A549 (cell line): ENCODE measurements around the gene DNAJC16. TPM values are rescaled to one million over a fixed set of nuclear protein-coding genes. Genes with fewer than 3 reads are reported as not detected.

Experiments used
- ATAC-seq, 2 experiments: fragments of 200-7000 bp in 1 of 2; fragments of >200 bp in 1 of 2; cut with Nextera tagmentation in 1 of 2; cut with Tn5 transposase in 1 of 2; 3 replicates each; pipeline versions ENCODE4 v1.8.0 to v1.9.1; 2018 to 2020; ENCODE audit warnings: mild to moderate bottlenecking in 1 of 2, moderate library complexity in 1 of 2
- CTCF ChIA-PET: fragments of 300-600 bp; sonication (Branson Sonifier 250); formaldehyde crosslinking; extraction: SDS; loops from one replicate; lab custom pipeline; 2021; ENCODE audit warnings: antibody characterized with exemption, inconsistent platforms; lab: Yijun Ruan, JAX
- POLR2A ChIA-PET: fragments of 350-600 bp; formaldehyde crosslinking; extraction: SDS; loops from one replicate; lab custom pipeline; 2021; ENCODE audit warnings: antibody characterized with exemption, inconsistent platforms; lab: Yijun Ruan, JAX
- DNase-seq, 2 experiments: peaks; one replicate each; pipeline versions ENCODE4 v3.0.0 to v3.0.0-alpha.2; 2011 to 2016; ENCODE audit warnings: low read depth in 1 of 2, low spot score in 1 of 2
- FAIRE-seq: peaks from 2 replicates; lab custom pipeline; 2011; peaks lifted over from hg19 to GRCh38; lab: Jason Lieb, UNC
- H3K27ac ChIP-seq, 2 experiments: fragments of >200 bp; sonication (Bioruptor Twin); formaldehyde crosslinking; 3 replicates each; pipeline ENCODE4 v1.5.1; 2016 to 2017
- H3K4me1 ChIP-seq: fragments of >200 bp; sonication (Bioruptor Twin); formaldehyde crosslinking; 3 replicates; pipeline ENCODE4 v1.6.1; 2016
- H3K4me2 ChIP-seq: fragments of >200 bp; sonication (Bioruptor Twin); formaldehyde crosslinking; 3 replicates; pipeline ENCODE4 v1.6.1; 2016
- H3K4me3 ChIP-seq: fragments of >200 bp; sonication (Bioruptor Twin); formaldehyde crosslinking; 3 replicates; pipeline ENCODE4 v1.5.1; 2016
- H3K9me3 ChIP-seq: fragments of >200 bp; sonication (Bioruptor Twin); formaldehyde crosslinking; 3 replicates; pipeline ENCODE4 v1.6.1; 2016
- BHLHE40 ChIP-seq: IDR thresholded peaks from 2 replicates; pipeline ENCODE4 v1.6.1; 2012; ENCODE audit warnings: low read depth, low read length, inconsistent platforms
- CBX2 ChIP-seq: fragments of 200-600 bp; sonication (generic); IDR thresholded peaks from 2 replicates; pipeline ENCODE4 v1.6.1; 2016; ENCODE audit warnings: low read depth, mild to moderate bottlenecking, borderline replicate concordance
- CHD4 ChIP-seq: fragments of 200-600 bp; sonication (generic); IDR thresholded peaks from 2 replicates; pipeline ENCODE4 v1.6.1; 2016; ENCODE audit warnings: antibody characterized with exemption, mild to moderate bottlenecking, borderline replicate concordance
- HOXB13 ChIP-seq: fragments of 250-450 bp; sonication (Bioruptor Pico); IDR thresholded peaks from 2 replicates; pipeline ENCODE4 v1.5.0; 2020; ENCODE audit warnings: low read depth, mild to moderate bottlenecking, moderate library complexity
- HOXB5 ChIP-seq: fragments of 250-450 bp; sonication (Bioruptor Pico); IDR thresholded peaks from 2 replicates; pipeline ENCODE4 v1.5.0; 2020; ENCODE audit warnings: mild to moderate bottlenecking, moderate library complexity
- JUN ChIP-seq, 2 experiments: fragments of >200 bp; sonication (Bioruptor Twin); formaldehyde crosslinking; IDR thresholded peaks; 2 replicates in 1 of 2; 3 replicates in 1 of 2; pipeline ENCODE4 v1.6.1; 2016 to 2017
- KDM5A ChIP-seq: fragments of 200-600 bp; sonication (generic); IDR thresholded peaks from 2 replicates; pipeline ENCODE4 v1.6.1; 2016; ENCODE audit warnings: antibody characterized with exemption, mild to moderate bottlenecking
- PHF8 ChIP-seq: fragments of 200-600 bp; sonication (generic); IDR thresholded peaks from 2 replicates; pipeline ENCODE4 v1.6.1; 2016; ENCODE audit warnings: low read depth, mild to moderate bottlenecking, antibody characterized with exemption, moderate library complexity, borderline replicate concordance
- POLR2A ChIP-seq: IDR thresholded peaks from 2 replicates; pipeline ENCODE4 v1.6.1; 2012; ENCODE audit warnings: mild to moderate bottlenecking, low read length
- RARB ChIP-seq: fragments of 250-450 bp; sonication (Bioruptor Pico); IDR thresholded peaks from 2 replicates; pipeline ENCODE4 v1.8.0; 2021; ENCODE audit warnings: mild to moderate bottlenecking, moderate library complexity
- RFX5 ChIP-seq: fragments of 450-650 bp; IDR thresholded peaks from 2 replicates; pipeline ENCODE4 v1.7.1; 2014; ENCODE audit warnings: antibody characterized with exemption, mild to moderate bottlenecking, moderate library complexity
- RNF2 ChIP-seq: fragments of 200-600 bp; sonication (generic); IDR thresholded peaks from 2 replicates; pipeline ENCODE4 v1.6.1; 2016; ENCODE audit warnings: low read depth, mild to moderate bottlenecking, antibody characterized with exemption, moderate library complexity, borderline replicate concordance
- TFCP2L1 ChIP-seq: fragments of 250-450 bp; sonication (Bioruptor Pico); IDR thresholded peaks from 2 replicates; pipeline ENCODE4 v1.5.0; 2021; ENCODE audit warnings: mild to moderate bottlenecking
- TP53 ChIP-seq: fragments of 250-450 bp; sonication (Bioruptor Pico); IDR thresholded peaks from 2 replicates; pipeline ENCODE4 v1.5.0; 2021; ENCODE audit warnings: mild to moderate bottlenecking, moderate library complexity
- WGBS: methylation state at CpG from one replicate; pipeline ENCODE4 v1.1.6; 2017; ENCODE audit errors: missing lambda C conversion rate; 5-methylcytosine and 5-hydroxymethylcytosine counted together
- polyA minus RNA-seq: library from RNA; depleted of rRNA, polyadenylated mRNA; stranded (reverse); fragments of >200 nt; gene quantifications from 2 replicates; pipeline ENCODE4 v1.2.3, GENCODE V29; 2011; rRNA and poly(A)+ RNA removed
- polyA plus RNA-seq, 4 experiments: library from polyadenylated mRNA; depleted of rRNA in 3 of 4; stranded (reverse); fragments of >200 nt; fragmentation: RNase III in 1 of 4; extraction: RNeasy Plus Mini Kit Qiagen cat#74134 plus additional on column Dnase treatment in 1 of 4; gene quantifications; 2 replicates in 3 of 4; 3 replicates in 1 of 4; pipeline ENCODE4 v1.2.3, GENCODE V29; 2011 to 2017
- TF ChIP-seq, protein P1 (sequence below): IDR thresholded peaks from 2 replicates; pipeline ENCODE4 v1.6.1; 2012
- TF ChIP-seq, protein P2 (sequence below): fragments of >200 bp; sonication (Bioruptor Twin); formaldehyde crosslinking; IDR thresholded peaks from 3 replicates; pipeline ENCODE4 v1.6.1; 2016
- TF ChIP-seq, protein P3 (sequence below): fragments of >200 bp; sonication (Bioruptor Twin); formaldehyde crosslinking; IDR thresholded peaks from 3 replicates; pipeline ENCODE4 v1.5.1; 2016
- TF ChIP-seq, protein P4 (sequence below): fragments of 450-650 bp; IDR thresholded peaks from 2 replicates; pipeline ENCODE4 v1.6.1; 2014; ENCODE audit warnings: antibody characterized with exemption
- TF ChIP-seq, protein P5 (sequence below): fragments of 250-450 bp; sonication (Bioruptor Pico); IDR thresholded peaks from 2 replicates; pipeline ENCODE4 v1.5.0; 2021; ENCODE audit warnings: mild to moderate bottlenecking, moderate library complexity, borderline replicate concordance

The DNAJC16 gene
- 12.5 and 15.3 TPM in 2 replicates for polyA plus RNA-seq (2011; rRNA removed)
- polyA plus RNA-seq (2012; cell fraction: cytosol; rRNA removed), result 3.0 and 3.4 TPM in 2 replicates
- polyA plus RNA-seq (2012; cell fraction: nucleus; rRNA removed), result 3.2 and 3.6 TPM in 2 replicates
- 4.6 to 5.5 TPM (median 4.9 TPM) in 3 replicates for polyA plus RNA-seq (2017; fragmentation: RNase III; extraction: RNeasy Plus Mini Kit Qiagen cat#74134 plus additional on column Dnase treatment)
- polyA minus RNA-seq, result 16.2 and 22.3 TPM in 2 replicates

DNA sequence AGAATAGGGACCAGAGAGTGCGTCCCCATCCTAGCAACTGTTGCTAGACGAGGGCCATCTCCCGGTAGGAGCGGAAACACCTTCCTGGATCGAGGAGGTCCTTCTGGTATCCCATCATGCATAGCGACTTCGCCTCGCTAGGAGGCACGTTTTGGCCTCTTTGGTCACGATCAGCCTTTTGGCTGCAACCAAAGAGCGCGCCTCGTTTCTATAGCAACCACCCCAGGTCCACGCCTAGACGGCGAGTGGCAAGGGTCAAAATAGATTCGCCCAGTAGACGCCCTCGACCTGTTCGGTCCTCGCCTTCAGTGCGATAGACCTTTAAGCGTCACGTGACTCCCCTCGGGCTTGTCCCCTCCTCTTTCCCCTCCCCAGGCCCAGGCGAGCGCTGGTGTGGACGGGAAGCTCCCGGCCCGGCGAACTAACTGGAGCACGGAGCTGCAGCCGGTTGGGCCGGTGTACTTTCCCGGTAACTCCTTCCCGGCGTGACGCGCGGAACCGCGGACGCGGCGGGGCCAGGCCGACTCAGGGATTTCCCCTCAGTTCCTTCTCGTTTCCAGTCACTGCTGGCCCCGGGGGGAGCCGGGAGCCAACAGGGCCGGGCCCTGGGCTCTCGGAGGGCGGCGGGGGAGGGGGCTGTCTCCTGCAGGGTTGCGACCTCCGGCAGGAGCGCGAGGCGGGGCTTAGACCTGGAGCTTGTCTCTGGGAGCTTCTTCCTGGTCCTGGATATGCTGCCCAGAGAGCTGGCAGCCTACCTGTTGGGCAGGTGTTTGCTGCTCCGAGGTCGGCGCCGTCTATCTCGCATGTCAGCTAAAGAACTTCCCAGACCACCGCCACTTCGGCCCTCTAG lies at the start of gene DNAJC16:
TSS of gene DNAJC16 (plus strand) at position 359 of the 850 bp plus-strand sequence. CDS start 2,258 bp downstream, outside the sequence.
- peak; percentile 68 for FAIRE-seq
- CTCF ChIA-PET, result interaction anchor here (0.6 kb wide), 2 partner anchors 176 to 288 kb away, joined by 3 read pairs; no protein-coding TSS in a partner anchor
- 2% methylated on average over 22 of the region's 65 CpGs for WGBS
- Histone ChIP-seq H3K4me1 (peaks cover 14% of the 10 kb centered on the region; the same call in 2 of the 3 replicates), H3K4me2 (peak within 1 kb of the TSS; percentile 96), H3K27ac (peak within 1 kb of the TSS; percentile 94 to 95), H3K9me3 (no peaks in the 10 kb centered on the region), H3K4me3 (peak within 1 kb of the TSS; percentile 92)
- peak; percentile 71 to 86 for ATAC-seq
- POLR2A ChIA-PET, result no interaction called here
- peak; percentile 88 to 100 for DNase-seq
- TF ChIP-seq, protein P1, sequence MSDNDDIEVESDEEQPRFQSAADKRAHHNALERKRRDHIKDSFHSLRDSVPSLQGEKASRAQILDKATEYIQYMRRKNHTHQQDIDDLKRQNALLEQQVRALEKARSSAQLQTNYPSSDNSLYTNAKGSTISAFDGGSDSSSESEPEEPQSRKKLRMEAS, result peak; percentile 82
- peak; percentile 72 for TF ChIP-seq POLR2A
- no peak for TF ChIP-seq RNF2
- TF ChIP-seq PHF8, result peak; percentile 66
- TF ChIP-seq TFCP2L1, result no peak
- TF ChIP-seq BHLHE40, result peak; percentile 95
- TF ChIP-seq CBX2, result no peak
- TF ChIP-seq HOXB5, result no peak
- no peak for TF ChIP-seq CHD4
- no peak for TF ChIP-seq HOXB13 (CRISPR knock-in tag)
- TF ChIP-seq, protein P2, sequence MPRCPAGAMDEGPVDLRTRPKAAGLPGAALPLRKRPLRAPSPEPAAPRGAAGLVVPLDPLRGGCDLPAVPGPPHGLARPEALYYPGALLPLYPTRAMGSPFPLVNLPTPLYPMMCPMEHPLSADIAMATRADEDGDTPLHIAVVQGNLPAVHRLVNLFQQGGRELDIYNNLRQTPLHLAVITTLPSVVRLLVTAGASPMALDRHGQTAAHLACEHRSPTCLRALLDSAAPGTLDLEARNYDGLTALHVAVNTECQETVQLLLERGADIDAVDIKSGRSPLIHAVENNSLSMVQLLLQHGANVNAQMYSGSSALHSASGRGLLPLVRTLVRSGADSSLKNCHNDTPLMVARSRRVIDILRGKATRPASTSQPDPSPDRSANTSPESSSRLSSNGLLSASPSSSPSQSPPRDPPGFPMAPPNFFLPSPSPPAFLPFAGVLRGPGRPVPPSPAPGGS, result 0 out of 3 replicates have a peak, but pooled peaks have one; percentile 22
- no peak for TF ChIP-seq RARB (CRISPR knock-in tag)
- no peak for TF ChIP-seq KDM5A
- TF ChIP-seq, protein P3, sequence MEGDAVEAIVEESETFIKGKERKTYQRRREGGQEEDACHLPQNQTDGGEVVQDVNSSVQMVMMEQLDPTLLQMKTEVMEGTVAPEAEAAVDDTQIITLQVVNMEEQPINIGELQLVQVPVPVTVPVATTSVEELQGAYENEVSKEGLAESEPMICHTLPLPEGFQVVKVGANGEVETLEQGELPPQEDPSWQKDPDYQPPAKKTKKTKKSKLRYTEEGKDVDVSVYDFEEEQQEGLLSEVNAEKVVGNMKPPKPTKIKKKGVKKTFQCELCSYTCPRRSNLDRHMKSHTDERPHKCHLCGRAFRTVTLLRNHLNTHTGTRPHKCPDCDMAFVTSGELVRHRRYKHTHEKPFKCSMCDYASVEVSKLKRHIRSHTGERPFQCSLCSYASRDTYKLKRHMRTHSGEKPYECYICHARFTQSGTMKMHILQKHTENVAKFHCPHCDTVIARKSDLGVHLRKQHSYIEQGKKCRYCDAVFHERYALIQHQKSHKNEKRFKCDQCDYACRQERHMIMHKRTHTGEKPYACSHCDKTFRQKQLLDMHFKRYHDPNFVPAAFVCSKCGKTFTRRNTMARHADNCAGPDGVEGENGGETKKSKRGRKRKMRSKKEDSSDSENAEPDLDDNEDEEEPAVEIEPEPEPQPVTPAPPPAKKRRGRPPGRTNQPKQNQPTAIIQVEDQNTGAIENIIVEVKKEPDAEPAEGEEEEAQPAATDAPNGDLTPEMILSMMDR, result no peak
- TF ChIP-seq, protein P4, sequence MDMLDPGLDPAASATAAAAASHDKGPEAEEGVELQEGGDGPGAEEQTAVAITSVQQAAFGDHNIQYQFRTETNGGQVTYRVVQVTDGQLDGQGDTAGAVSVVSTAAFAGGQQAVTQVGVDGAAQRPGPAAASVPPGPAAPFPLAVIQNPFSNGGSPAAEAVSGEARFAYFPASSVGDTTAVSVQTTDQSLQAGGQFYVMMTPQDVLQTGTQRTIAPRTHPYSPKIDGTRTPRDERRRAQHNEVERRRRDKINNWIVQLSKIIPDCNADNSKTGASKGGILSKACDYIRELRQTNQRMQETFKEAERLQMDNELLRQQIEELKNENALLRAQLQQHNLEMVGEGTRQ, result peak; percentile 97
- TF ChIP-seq JUN (IDR thresholded peaks at IDR 0.05), result peak in 1 of 2 experiments; percentile 78; a peak in 4 of 5 replicates
- TF ChIP-seq RFX5, result 0 out of 2 replicates have a peak, but pooled peaks have one; percentile 48
- TF ChIP-seq, all 56 proteins: peak for 8

DNA sequence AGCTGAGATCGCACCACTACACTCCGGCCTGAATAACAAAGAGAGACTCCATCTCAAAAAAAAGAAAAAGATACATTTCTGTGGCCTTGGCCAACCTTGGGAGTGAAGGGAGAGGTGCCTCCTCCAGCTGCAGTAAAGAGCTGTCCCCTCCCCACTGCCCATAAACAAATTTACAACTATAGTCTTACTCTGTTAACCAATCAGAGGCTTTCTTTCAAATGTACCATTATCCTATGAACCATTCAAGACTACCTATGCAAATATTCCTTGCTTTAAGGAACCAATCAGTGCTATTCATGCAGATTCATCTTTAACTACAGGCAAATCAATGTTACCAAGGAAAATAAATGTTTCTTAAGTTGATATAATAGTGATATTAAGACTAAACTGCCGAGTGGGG lies 49.7 kb upstream of the DNAJC16 start:
- no peak overlapping the region for H3K27ac ChIP-seq
- no peak for FAIRE-seq

More for the DNA sequence above, 49.7 kb upstream of the DNAJC16 start:
- no peak for TF ChIP-seq TP53
- TF ChIP-seq, protein P5, sequence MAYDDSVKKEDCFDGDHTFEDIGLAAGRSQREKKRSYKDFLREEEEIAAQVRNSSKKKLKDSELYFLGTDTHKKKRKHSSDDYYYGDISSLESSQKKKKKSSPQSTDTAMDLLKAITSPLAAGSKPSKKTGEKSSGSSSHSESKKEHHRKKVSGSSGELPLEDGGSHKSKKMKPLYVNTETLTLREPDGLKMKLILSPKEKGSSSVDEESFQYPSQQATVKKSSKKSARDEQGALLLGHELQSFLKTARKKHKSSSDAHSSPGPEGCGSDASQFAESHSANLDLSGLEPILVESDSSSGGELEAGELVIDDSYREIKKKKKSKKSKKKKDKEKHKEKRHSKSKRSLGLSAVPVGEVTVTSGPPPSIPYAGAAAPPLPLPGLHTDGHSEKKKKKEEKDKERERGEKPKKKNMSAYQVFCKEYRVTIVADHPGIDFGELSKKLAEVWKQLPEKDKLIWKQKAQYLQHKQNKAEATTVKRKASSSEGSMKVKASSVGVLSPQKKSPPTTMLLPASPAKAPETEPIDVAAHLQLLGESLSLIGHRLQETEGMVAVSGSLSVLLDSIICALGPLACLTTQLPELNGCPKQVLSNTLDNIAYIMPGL (CRISPR knock-in tag), result no peak
- TF ChIP-seq, all 56 proteins: peak for 0
- no peaks in the 10 kb centered on the region for H3K4me1 ChIP-seq
- H3K9me3 ChIP-seq, result no peaks in the 10 kb centered on the region
- ATAC-seq (no peak), DNase-seq (no peak)
- POLR2A ChIA-PET, result no interaction called here
- no peak overlapping the region for H3K4me2 ChIP-seq
- CTCF ChIA-PET, result no interaction called here
- no peak overlapping the region for H3K4me3 ChIP-seq
- 89% methylated on average over 3 of the region's 3 CpGs for WGBS
